GM19324 (cell line): ENCODE data around the gene BLZF1.
"Not testable (repeated sequence)": the region's sequence is repeated elsewhere in the genome, so short reads cannot be mapped to it uniquely, and the experiment has no call there.

Source experiments
- ATAC-seq: cut with Tn5 transposase; IDR thresholded peaks from one replicate; pipeline ENCODE4 v1.9.1; 2021; ENCODE audit warnings: mild to moderate bottlenecking, moderate library complexity; ENCODE audit not compliant: unreplicated experiment, low FRiP score

The BLZF1 gene, protein sequence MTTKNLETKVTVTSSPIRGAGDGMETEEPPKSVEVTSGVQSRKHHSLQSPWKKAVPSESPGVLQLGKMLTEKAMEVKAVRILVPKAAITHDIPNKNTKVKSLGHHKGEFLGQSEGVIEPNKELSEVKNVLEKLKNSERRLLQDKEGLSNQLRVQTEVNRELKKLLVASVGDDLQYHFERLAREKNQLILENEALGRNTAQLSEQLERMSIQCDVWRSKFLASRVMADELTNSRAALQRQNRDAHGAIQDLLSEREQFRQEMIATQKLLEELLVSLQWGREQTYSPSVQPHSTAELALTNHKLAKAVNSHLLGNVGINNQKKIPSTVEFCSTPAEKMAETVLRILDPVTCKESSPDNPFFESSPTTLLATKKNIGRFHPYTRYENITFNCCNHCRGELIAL

DNA sequence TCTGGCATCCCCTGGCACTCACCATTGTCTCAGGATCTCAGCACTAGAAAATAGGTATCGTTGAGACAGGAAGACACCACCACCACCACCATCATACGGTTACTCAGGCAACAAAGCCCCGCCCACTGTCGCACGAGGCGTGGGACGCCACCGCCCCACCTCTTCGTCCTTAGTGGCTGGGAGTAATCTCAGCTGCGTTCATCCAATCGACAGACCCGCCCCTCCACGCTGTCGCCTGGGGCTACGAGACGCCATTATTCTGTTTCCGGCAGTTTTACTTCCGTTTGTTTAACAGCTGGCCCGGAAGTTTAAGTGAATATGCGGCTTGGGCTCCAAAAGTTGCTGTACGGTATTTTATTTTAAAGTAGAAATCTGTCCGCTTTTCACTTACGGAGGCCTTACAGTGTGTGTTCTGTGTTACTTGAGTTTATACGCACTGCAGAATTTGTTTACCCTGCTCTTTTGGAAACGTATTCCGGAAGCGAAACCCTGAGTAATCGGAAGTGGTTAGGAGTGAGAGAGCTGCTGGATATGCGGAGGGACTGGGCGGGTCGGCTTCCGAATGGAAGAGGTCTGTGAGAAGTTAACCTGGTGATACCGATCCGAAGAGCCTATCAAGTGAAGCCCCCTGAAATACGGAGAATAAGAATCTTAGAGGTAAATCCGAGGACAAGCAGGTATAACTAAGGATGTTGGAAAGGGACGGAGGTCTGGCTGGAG lies at the start of gene BLZF1, which contains the start of gene NME7:
Gene BLZF1 (plus strand): TSS at position 510 of the 720 bp plus-strand sequence. CDS start 1,328 bp downstream, outside the sequence.
Gene NME7 (minus strand): TSS at position 112 of the 720 bp plus-strand sequence. CDS start 87 bp downstream, at position 25.
- ATAC-seq, result peak; percentile 98

DNA sequence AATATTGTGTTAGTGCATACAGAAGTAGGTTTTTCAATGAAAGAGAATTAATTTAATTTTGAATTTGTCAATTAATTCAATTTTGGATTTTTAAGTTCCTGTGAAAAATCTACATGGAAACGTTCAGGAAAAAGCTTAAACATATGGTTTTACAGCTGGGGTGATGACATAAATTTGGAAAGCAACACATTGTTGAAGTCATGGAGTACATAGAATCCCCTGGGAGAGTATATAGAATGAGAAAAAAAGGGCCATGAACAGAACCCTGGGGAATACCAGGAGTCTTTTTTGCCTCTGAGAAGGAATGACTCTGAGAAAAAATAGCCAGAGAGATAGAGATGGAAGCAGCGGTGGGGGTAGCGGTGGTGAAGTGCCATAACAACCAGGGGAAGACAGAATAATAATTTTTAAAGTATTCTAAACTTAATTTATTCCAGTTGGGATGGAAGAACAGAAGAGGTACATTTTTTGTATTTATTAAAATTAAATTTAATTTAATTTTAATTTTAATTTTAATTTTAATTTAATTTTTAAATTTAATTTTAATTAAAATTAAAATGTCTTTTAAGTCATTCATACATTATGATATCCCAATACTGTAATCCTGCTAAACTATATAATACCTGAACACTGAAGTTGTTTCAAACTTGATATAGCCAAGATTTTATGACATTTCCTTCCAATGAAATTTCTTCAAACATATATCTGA lies 49.3 kb upstream of the BLZF1 start:
- no peak for ATAC-seq

DNA sequence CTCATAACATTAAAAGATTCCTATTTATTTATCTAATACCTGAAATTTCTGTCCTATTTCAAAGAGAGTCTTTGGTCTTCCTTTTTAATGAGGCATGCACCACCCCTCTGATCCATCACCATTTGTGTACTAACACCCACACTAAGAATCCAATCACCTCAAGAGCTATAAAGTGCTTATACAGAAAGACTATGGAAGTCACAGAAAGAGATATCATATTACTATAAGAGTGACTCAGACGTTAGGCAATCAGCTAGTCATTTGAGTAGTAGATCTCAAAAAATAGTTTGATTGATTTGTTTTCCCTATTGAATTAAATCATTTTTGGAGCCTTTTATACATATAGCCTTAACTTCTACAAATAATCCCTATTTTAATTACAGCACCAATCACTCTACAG lies 46.5 kb upstream of the BLZF1 start:
- ATAC-seq, result no peak

DNA sequence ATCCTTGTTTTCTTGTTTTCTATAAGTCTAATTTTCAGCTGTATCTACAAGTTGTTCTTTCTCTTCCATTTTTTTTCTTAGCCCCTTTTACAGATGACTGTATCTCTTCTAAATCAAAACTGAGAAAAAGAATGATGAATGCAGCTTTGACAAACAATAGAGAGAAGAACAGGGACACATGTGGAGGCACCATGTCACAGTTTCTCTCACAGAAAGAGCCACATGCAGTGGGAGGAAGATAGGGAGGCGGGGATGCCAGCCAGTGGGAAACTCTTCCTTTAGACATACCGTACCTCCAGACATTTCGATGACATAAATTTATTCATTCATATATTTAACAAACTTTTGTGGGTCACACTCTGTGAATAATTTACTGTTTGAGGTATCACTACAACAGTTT lies 45.9 kb upstream of the BLZF1 start:
- no peak for ATAC-seq

DNA sequence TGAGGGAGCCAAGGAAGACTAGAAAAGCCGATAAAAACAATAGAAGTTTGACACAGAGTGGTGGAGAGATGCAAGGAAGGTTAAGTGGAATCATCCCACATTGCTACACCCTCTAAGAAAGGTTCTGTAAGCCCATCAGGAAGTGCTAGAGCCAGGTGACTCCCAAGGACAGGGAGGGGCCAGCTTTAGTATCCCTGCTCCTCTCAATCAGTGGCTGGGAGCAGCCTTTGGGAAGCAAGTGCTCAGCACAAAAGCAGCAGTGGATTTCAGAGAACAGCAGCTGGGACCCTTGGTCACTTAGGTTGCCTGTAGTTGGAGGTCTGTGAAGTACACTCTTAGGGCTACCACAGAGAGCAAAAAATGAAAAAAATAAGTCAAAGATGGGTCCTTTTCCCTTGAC lies 42.9 kb upstream of the BLZF1 start:
- ATAC-seq, result no peak

DNA sequence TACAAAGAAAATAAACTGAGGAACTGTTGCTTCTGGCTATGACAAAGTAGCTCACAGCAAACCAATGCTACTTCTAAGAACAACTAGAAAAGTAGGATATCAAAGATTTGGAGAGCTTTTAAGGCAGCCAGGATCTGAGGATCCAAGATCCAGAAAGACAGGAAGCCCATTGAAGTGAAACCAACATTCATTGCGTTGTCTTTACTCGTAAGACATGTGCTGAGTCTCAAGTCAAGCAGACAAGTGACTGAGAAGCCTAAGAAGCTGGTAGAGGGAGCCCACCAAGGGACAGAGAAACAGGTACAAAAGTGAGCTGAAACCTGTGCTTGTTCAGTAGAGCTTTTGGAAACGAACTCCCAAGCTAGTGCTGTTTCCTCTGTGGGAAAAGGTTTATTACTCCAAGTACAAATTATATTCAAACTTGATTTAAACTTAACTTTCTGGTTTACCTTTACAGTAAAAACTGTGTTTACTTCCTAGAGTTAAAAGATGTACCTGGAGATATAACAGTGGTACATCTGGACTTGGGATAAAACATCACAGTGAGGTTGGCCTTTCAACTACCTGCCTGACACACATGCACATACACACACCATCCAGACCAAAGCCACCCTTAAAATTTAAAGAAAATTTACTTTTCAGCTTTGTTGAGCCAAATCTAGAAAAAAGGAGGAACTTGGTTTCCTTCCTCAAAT lies 41.6 kb upstream of the BLZF1 start:
- peak; percentile 41 for ATAC-seq

DNA sequence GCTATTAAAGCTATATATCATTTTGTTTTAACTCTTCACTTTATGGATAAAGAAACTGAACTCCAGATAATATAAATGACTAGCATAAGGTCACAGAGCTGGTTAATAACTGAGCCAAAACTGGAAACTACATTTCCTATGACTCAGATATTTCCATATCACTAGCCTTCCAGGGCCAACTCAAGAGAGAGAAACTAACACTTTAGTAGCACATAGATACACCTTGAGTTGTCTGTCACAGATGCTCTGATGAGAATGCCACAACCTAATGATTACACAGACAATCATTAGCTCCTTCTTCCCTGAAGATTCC lies 41.1 kb upstream of the BLZF1 start:
- peak; percentile 69 for ATAC-seq

DNA sequence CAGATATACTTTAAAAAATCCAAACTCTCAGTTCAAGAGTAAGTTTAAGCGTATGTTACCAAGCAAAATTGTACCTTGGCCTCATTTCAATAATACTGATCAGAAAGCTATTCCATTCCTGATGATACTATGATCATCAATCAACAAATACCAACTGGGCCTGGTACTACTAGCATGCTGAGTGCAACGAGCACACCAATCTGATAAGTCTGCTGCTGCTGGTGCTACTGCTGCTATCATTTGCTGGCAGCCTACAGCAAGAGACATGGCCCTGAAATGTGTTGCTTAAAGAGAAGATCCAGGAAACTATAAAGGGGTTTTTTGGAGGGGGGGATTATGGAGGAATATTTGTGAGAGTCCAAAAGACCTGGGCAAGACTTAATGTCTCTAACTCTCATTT lies 40.1 kb upstream of the BLZF1 start:
- no peak for ATAC-seq

DNA sequence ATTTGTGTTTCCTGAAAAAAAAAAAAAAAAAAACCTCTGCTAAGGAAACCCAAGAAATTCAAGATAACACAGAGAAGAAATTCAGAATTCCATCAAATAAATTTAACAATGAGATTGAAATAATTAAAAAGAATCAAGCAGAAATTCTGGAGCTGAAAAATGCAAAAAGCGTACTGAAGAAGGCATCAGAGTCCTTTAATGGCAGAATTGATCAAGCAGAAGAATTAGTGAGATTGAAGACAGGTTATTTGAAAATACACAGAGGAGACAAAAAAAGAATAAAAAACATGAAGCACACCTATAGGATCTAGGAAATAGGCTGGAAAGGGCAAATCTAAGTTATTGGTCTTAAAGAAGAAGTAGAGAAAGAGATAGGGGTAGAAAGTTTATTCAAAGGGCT lies 38.6 kb upstream of the BLZF1 start:
- ATAC-seq, result no peak

DNA sequence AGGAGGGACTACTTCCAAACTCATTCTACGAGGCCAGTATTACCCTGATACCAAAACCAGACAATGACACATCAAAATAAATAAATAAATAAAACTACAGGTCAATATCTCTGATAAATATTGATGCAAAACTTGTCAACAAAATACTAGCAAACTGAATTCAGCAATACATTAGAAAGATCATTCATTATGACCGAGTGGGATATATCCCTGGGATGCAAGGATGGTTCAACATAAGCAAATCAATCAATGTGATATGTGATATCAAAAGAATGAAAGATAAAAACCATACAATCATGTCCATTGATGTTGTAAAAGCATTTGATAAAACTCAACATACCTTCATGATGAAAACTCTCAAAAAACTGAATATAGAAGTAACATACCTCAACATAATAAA lies 37.1 kb upstream of the BLZF1 start:
- ATAC-seq, result no peak

DNA sequence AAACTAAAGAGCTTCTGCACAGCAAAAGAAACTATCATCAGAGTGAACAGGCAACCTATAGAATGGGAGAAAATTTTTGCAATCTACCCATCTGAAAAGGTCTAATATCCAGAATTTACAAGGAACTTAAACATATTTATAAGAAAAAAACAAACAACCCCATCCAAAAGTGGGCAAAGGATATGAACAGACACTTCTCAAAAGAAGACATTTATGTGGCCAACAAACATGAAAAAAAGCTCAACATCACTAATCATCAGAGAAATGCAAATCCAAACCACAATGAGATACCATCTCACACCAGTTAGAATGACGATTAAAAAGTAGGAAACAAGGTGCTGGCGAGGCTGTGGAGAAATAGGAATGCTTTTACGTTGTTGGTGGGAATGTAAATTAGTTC lies 33.3 kb upstream of the BLZF1 start:
- ATAC-seq, result not testable (repeated sequence)

DNA sequence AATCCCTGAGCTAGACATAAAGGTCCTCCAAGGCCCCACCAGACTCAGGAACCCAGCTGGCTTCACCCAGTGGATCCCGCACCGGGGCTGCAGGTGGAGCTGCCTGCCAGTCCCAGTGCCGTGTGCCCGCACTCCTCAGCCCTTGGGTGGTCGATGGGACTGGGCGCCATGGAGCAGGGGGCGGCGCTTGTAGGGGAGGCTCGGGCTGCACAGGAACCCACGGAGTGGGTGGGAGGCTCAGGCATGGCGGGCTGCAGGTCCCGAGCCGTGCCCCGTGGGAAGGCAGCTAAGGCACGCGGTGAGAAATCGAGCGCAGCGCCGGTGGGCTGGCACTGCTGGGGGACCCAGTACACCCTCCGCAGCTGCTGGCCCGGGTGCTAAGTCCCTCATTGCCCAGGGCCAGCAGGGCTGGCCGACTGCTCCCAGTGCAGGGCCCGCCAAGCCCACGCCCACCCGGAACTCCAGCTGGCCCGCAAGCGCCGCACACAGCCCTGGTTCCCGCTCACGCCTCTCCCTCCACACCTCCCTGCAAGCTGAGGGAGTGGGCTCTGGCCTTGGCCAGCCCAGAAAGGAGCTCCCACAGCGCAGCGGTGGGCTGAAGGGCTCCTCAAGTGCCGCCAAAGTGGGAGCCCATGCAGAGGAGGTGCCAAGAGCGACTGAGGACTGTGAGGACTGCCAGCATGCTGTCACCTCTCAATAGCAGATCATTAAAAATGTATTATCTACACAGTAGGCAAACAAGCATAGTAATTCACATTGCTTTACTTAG lies 30.9 kb upstream of the BLZF1 start:
- ATAC-seq, result not testable (repeated sequence)

DNA sequence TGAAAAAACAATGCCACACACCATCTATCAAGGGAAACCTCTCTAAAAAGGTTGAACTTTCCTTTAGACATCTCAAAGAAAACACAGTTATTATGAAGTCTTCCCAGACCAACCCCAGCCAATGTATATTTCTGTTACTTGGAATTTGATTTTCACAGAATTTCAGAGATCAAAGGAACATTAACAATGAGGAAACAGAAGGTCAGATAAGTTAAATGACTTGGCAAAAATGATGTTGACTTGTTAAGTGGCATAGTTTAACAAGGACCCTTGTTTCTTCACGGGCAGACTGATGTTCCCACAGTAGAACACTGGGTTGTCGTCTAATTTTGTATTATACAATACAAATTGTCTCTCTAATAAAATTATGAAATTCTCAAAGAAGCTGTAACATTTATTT lies 29.4 kb upstream of the BLZF1 start:
- ATAC-seq, result no peak

DNA sequence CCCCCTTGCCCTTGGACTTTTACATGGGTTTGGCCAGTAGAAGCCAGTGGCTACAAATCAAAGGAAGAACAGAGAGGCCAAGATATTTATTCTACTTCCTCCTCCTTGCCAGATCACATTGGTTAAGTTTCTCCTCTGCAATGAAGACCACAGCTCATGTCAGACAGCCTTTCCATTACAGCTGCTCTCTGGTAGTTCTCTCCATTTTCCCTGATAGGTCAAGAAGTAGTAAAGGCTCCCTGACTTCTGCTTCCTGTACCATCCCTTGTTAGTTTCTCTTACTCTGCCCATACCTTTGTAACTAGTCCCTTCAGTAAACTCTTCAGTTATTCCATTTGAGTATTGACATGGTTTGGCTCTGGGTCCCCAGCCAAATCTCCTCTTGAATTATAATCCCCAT lies 28.2 kb upstream of the BLZF1 start:
- ATAC-seq, result no peak

DNA sequence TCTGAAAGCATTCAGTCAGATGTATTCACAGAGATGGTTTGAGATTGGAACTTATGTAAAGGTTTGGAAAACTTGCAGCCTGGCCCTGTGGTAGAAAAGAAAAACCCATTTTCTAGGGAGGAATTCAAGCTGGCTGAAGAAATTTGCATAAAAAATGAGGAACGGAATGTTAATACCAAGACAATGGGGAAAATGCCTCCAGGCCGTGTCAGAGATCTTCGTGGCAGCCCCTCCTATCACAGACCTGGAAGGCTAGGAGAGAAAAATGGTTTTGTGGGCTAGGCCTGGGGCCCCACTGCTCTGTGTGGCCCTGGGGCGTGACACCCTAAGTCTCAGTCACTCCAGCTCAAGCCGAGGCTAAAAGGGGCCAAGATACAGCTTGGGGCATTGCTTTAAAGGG lies 27.1 kb upstream of the BLZF1 start:
- ATAC-seq, result no peak

DNA sequence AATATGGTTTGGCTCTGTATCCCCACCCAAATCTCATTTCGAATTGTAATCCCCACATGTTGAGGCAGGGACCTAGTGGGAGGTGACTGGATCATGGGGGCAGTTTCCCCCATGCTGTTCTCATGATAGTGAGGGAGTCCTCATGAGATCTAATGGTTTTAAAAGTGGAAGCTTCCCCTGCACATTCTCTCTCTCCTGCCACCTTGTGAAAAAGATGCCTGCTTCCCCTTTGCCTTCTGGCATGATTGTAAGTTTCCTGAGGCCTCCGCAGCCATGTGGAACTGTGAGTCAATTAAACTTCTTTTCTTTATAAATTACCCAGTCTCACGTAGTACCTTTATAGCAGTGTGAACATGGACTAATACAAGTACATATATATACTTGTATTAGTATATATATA lies 25.9 kb upstream of the BLZF1 start:
- not testable (repeated sequence) for ATAC-seq

DNA sequence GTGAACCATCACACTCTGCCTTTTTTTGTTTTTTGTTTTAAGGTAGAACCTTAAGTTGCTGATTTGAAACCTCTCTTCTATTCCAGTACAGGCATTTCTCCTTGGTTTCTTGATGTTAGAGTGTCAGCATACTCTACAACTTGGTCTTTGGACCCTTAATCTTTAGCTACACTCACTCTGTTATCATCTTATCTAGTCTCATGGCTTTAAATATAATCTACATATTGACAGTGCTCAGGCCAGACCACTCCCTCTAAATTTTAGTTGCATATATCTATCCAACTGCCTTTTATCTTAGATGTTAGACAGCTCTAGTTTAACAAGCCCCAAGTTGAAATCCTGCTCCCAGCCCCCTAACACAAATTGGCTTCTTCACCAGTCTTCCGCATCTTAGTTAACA lies 22.5 kb upstream of the BLZF1 start:
- no peak for ATAC-seq

DNA sequence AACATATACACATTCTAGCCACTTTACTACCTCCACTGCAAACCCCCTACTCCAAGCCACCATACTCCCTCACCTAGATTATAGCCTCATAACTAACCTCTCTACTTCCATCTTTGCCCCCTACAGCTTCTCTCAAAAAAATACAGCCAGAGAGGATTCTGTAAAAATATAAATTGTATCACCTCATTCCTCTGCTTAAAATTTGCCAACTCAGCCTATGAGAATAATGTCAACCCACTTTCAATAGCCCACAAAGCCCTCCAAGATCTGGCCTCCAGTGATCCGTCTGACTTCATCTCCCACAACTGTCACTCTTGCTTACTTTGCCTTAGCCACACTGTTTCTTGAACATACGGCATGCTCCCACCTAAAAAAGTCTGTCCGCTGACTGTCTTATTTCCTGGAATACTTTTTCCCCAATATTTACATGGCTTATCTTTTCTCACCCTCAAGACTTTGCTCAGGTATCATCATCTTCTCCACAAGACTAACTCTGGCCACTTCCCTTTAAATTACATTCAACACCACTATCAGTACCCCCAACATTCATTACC lies 21.9 kb upstream of the BLZF1 start:
- ATAC-seq, result no peak

DNA sequence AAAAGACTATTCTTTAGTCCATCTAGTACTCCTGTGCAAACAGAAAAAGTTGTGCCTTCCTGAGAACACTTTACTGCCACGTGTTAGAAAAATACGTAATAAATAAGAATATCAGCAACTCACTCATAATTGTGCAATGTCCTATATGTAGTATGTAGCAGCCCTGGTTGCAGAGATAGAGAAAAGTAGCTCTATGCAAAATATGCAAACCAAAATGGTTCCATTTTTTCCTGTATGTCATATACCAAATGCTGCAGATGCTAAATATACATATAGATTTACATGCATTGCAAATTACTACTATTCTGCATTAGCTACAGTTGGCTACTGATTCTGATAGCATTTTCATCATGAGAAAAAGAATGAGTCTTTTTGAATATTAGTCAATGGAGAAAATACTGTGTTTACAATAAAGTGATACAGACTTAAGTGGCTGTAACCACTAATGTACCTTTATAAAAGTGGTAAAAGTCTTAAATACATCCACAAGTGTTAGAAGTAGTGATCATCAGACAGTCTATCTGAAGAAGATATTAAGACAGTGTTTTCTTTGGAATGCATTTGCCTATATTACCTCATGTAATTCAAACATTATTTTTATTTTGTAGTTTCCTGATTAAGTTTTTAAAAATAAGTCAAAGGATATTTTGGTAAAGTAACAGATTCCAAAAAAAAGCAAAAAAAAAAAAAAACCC lies 20.2 kb upstream of the BLZF1 start:
- ATAC-seq, result no peak
